Eye (tissue), 1 donor: Measurements from ENCODE around the gene SLC7A14.
"Not testable (repeated sequence)": the region's sequence is repeated elsewhere in the genome, so short reads cannot be mapped to it uniquely, and the experiment has no call there.

ENCODE experiments used
- DNase-seq: peaks from one replicate; pipeline ENCODE4 v3.0.0-alpha.2; 2015

Gene SLC7A14

GRCh38 chr3:170593634-170594033 lies 7.8 kb upstream of the SLC7A14 start:
- no peak for DNase-seq

GRCh38 chr3:170589113-170589512 lies 3.2 kb upstream of the SLC7A14 start:
- no peak for DNase-seq

DNA sequence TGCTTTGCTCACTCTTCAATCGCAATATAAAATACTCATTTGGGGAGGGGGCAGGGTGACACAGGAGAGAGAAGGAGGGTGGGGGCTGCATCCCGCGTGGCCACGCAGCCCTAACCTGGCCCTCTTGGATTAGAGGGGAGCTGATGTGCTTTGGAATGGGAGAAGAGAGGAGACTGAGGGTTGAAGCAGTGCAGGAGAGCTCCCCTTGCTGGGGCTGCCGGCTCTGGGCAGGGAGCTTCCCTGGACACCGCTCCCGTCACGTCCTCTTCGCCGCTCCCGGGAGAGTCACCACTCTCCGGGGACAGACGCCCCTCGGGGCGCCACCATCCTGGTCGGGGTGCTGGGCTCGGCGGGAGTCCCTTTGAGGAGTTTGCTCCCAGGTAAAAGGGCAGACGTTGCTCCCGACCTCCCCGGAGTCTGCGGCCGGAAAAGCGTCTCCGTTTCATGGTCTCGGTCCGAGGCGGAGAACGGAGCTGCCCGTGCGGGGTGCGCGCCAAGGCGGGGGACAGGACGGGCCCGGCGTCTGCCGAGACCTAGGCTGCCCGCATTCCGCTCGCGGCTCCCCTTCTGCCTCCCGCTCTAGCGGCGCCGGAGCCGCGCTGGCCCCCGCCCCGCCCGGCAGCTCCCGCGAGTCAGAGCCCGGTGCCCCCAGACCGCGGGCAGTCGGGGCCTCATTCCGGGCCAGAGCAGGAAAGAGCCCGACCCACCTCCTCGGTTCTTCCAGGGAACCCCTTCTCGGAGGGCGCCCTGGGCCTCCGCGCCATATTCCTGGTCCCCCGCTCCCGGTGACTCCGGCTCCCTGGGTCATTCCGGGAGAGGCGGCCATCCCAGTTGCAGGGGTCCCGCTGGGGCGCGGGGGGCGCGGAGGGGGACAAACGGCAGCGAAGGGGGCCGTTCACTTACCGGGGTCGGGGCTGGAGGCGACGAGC lies 603 bp downstream of the SLC7A14 start:
- peak; percentile 47 for DNase-seq

- DNase-seq, result peak; percentile 94
Observed at GRCh38 chr3:170584585-170585007, 1.3 kb downstream of the SLC7A14 start.

GRCh38 chr3:170579646-170580045 lies 6.2 kb downstream of the SLC7A14 start:
- DNase-seq, result no peak

DNA sequence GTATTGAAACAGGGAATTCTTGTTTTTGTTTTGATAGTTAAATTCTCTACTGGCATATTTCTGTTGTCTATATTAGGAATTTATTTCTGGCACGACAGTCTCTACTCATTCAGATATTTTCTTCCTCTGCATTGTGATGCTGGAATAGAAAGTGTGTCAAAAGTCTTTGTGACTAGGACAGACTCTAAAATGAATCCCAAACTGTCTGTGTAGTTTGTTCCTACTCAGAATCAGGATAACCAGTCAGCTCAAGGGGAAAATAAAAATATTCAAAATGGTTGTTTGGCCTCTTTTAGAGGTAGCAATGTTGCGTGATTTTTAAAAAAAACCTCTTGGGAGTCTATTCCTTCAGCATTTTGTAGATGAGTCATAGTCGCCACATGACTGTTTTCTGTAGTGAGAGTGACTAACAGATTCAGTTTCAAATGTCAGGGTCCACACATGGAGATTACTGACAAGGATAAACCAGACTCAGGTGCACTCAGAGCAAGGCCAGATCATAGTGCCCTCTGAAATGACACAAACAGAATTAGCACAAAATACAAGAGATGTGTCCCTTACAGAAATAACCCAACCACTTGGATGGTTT lies 13.1 kb downstream of the SLC7A14 start:
- no peak for DNase-seq

- DNase-seq, result not testable (repeated sequence)
Observed at GRCh38 chr3:170567598-170567997, 18.3 kb downstream of the SLC7A14 start.

DNA sequence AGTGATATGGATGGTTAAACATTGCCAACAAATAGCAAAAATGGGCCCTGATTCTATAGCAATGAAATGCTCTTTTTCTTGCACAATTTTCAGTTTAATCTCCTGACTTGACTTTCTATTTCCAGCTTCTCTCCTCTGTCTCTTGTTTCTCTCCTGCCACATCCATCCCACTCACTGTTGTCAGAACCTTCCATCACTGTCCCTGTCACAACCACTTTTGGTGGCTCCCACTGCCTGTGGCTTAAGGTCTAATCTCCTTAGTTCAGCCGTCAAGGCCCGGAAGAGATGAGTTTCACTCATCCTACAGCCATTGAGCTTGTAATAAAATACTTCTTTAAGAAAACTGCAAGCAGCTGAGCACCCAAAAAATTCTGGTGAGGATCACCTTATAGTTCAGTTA lies 19.5 kb downstream of the SLC7A14 start:
- DNase-seq, result no peak

DNA sequence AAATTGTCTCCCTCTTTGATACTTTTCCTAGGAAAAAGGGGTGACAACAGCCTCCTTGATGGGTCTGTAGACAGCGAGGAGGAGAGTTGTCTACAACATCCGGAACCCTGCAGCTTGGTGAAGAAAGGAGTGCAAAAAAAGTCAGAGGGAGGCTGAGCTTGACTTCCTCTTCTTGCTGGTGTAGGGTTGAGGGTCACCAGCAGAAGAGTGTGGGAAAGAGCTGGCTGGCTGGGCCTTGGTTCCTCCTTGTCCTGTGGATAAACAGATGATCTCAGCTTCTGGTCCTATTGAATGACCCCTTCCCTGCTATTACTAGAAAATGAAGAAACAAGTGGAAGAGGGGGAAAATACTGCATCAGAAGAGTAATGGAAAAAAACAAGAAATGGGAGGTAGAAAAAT lies 20.4 kb downstream of the SLC7A14 start:
- no peak for DNase-seq

- no peak for DNase-seq
Observed at GRCh38 chr3:170564664-170565063, 21.2 kb downstream of the SLC7A14 start.

GRCh38 chr3:170563712-170564423 lies 22.0 kb downstream of the SLC7A14 start:
- DNase-seq, result peak; percentile 17

DNA sequence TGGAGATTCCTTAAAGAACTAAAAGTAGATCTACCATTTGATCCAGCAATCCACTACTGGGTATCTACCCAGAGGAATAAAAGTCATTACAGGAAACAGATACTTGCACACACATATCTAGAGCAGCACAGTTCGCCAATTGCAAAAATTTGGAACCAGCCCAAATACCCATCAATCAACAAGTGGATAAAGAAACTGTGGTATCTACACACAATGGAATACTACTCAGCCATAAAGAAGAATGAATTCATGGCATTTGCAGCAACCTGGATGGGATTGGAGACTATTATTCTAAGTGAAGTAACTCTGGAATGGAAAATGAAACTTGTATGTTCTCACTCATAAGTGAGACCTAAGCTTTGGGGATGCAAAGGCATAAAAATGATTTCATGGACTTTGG lies 23.8 kb downstream of the SLC7A14 start:
- no peak for DNase-seq

DNA sequence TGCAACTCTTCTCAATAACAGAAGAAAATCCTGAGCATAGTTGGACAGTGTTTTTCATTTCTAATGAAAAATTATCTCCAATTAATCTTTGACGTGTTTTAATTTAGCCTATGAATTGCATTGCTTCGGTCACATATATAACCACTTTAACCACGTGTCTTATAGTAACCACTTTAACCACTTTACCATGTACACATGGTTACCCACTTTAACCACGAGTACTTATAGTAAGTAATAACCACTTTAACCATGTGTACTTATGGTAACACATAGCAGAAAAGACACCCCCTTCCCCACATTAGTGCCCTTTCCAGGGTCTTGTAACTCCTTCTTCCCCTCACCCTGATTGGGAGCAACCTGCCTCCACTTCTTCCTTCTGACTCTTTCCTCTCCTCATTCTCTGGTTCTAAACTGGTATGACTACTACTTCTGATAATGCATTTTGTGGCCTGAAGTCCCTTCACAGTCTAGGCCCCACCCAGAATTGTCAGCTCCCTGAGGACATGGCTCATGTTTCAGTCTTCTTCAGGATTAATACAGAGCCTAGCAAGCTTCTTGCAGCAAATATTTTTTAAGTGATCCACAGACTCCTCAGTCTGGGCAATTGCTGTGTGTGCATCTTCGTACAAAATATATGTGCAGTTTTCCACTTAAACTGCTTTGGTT lies 25.0 kb downstream of the SLC7A14 start:
- DNase-seq, result no peak

GRCh38 chr3:170560296-170560695 lies 25.6 kb downstream of the SLC7A14 start:
- no peak for DNase-seq

DNA sequence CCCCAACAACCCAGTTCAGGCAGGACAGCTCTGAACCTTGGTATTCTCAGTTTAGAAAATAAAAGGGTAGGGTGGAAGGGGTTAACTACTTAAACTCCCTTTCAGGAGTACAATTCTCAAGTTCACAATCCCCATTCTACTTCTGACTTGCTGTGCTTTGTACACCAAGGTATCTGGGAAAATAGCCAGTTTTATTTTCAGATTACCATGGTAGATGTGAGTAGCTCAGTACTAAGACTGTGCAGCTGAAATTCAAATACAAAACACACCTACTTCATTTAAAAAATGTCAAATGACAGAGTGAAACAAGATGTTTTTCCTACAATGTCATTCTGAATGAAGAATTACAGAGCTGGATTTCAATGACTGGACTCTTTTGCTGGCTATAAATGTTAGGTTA lies 27.4 kb downstream of the SLC7A14 start:
- no peak for DNase-seq

- DNase-seq, result no peak
Observed at GRCh38 chr3:170555329-170555728, 30.5 kb downstream of the SLC7A14 start.

DNA sequence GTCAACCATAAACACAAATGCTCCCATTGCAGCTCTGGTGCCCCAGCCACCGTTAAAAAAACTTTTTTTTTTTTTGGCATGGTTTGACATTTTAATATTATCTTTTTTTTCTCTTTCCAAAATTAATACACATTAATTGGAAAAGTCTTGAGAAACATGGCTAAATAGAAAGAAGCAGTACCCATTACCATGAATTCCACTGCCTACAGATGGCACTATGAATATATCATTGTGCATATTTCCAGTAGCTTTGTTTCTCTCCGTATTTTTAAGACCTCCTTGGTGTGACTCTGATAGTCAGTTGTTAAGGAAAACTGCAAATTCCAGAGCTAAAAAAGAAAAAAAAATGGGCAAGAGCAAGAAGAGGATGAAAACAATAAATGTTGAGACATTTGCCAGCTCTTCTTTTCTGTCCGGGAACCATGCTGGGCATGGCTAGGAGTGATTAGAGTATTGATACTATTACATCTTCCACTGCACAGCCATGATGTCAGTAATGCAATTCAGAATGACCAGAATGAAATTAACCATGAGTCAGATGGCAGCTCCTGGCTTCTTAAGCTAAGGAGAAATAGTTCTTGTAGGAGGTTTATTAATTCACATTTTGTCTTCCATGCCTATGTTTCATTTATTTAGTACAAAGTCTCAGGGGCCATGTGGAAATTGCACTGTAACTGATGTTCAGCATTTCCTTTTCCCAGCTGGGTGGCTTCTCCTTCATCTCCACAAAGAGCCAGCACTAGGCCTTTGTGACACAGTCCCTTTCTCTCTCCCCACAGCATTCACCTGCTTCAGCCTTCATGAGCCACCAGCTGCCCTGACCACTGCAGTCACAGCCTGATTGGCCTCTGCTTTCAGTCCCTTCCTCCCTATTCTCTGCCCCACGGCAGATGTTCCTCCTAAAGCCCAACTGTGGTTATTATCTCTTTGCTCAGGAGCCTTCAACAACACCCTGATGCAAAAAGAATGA lies 31.8 kb downstream of the SLC7A14 start:
- no peak for DNase-seq

DNA sequence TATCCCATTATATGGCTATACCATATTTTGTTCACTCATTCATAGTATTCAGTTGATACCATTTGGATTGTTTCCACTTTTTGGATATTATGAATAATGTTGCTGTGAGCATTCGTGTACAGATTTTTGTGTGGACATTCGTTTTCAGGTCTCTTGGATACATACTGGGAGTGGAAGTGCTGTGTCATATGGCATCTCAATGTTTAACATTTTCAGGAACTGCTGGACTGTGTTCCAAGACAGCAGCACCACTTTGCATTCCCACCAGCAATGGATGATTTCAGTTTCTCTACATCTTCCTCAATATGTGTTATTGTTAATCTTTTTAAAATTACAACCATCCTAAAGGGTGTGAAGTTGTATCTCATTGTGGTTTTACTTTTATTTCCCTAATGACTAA lies 34.6 kb downstream of the SLC7A14 start:
- no peak for DNase-seq

- DNase-seq, result no peak
Observed at GRCh38 chr3:170542704-170543103, 43.2 kb downstream of the SLC7A14 start.

DNA sequence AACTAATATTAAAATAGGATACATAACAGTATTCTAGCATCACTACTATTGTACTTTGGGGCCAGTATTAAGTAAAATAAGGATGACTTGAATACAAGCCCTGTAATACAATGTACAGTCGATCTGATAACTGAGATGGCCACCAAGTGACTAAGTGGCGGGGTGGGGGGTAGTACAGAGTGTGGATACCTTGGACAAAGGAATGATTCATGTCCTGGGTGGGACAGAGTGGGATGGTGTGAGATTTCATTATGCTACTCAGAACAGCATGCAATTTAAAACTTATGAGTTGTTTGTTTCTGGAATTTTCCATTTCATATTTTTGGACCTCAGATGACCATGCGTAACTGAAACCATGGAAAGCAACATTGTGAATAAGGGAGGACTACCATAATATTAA lies 46.0 kb downstream of the SLC7A14 start:
- DNase-seq, result no peak

DNA sequence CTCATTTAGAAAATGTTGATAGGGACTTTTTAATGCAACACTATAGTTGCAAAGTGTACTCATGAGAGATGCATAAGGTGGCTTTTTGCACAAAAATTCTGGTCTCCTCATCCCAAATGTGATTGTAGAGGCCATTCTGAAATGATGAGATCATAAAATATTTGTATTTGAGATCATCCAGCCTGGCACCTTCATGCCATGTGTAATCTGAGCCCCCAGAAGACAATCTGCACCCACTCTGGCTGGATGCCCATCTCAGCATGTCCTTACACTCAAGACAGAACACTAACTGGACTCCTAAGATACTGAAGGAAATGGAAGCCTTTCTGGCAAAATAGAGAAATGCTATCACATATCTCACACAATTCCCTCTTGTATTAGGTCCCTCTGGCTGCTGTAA lies 49.2 kb downstream of the SLC7A14 start:
- no peak for DNase-seq

- no peak for DNase-seq
Observed at GRCh38 chr3:170534227-170534626, 51.6 kb downstream of the SLC7A14 start.
